Measurements from ENCODE around the gene CCDC43.

Gene CCDC43

GRCh38 chr17:44628243-44629188 is 61.1 kb downstream of the CCDC43 start:
- TF ChIP-seq CTCF (conservative IDR thresholded peaks at IDR 0.05; ENCODE audit: control insufficient read depth, insufficient read depth, low read depth, low read length): no peak
- no peak for DNase-seq (ENCODE audit: low read depth)
- no peak overlapping the region for H3K4me3 ChIP-seq (ENCODE audit: control insufficient read depth, low read depth, low read length)

GRCh38 chr17:44627513-44628242 is 61.9 kb downstream of the CCDC43 start:
- H3K4me3 ChIP-seq (ENCODE audit: control insufficient read depth, low read depth, low read length): no peak overlapping the region
- no peak for TF ChIP-seq CTCF (conservative IDR thresholded peaks at IDR 0.05; ENCODE audit: control insufficient read depth, insufficient read depth, low read depth, low read length)
- DNase-seq (ENCODE audit: low read depth): no peak
